IMR-90 (cell line): ENCODE measurements around the gene NPSR1. TPM values are rescaled to one million over a fixed set of nuclear protein-coding genes. Genes with fewer than 3 reads are reported as not detected.

ENCODE experiments used
- ATAC-seq: fragments of 200-7000 bp; cut with Tn5 transposase; 2 replicates; pipeline ENCODE4 v1.9.1; 2020; ENCODE audit warnings: low read depth, mild to moderate bottlenecking, moderate library complexity
- BruUV-seq: library from RNA; stranded (reverse); fragments of 400-500 nt; replicated peaks from 2 replicates; lab custom pipeline; 2021; lab: Mats Ljungman, UMichigan
- CTCF ChIA-PET: fragments of 300-600 bp; formaldehyde crosslinking; extraction: SDS; loops from one replicate; lab custom pipeline; 2021; ENCODE audit warnings: antibody characterized with exemption; lab: Yijun Ruan, JAX
- POLR2A ChIA-PET: fragments of 300-600 bp; sonication (Branson Sonifier 250); formaldehyde crosslinking; loops from one replicate; lab custom pipeline; 2022; ENCODE audit warnings: antibody characterized with exemption; ENCODE audit not compliant: unreplicated experiment; lab: Charles Lee
- DNase-seq: peaks from one replicate; pipeline ENCODE4 v3.0.0; 2013
- H2AFZ ChIP-seq: replicated peaks from 2 replicates; pipeline ENCODE3; 2013; ENCODE audit warnings: low read length, mild to moderate bottlenecking; ENCODE audit not compliant: poor library complexity
- H2AK5ac ChIP-seq: 2 replicates; pipeline ENCODE4 v1.6.1; 2013; ENCODE audit warnings: low read depth, low read length, inconsistent platforms
- H2AK9ac ChIP-seq: replicated peaks from 2 replicates; pipeline ENCODE3; 2013; ENCODE audit warnings: mild to moderate bottlenecking, low read depth, low read length, moderate library complexity; ENCODE audit not compliant: poor library complexity
- H2BK120ac ChIP-seq: 2 replicates; pipeline ENCODE4 v1.6.1; 2013; ENCODE audit warnings: low read depth, low read length, inconsistent platforms
- H2BK15ac ChIP-seq: 3 replicates; pipeline ENCODE4 v1.6.1; 2013; ENCODE audit warnings: low read depth, low read length, inconsistent platforms
- H2BK20ac ChIP-seq: 2 replicates; pipeline ENCODE4 v1.6.1; 2013; ENCODE audit warnings: low read depth, mild to moderate bottlenecking, inconsistent platforms, low read length, moderate library complexity
- H2BK5ac ChIP-seq: 2 replicates; pipeline ENCODE4 v1.6.1; 2013; ENCODE audit warnings: mild to moderate bottlenecking, low read depth, low read length, inconsistent platforms; ENCODE audit not compliant: poor library complexity, severe bottlenecking
- H3K14ac ChIP-seq: replicated peaks from 2 replicates; pipeline ENCODE4 v1.6.1; 2013; ENCODE audit warnings: low read depth, low read length, inconsistent platforms
- H3K18ac ChIP-seq: 2 replicates; pipeline ENCODE4 v1.6.1; 2013; ENCODE audit warnings: low read depth, low read length, control low read depth
- H3K23ac ChIP-seq: 2 replicates; pipeline ENCODE4 v1.6.1; 2013; ENCODE audit warnings: low read depth, low read length, inconsistent platforms
- H3K27ac ChIP-seq: 2 replicates; pipeline ENCODE4 v1.5.1; 2013; ENCODE audit warnings: mild to moderate bottlenecking, control low read depth, low read length; ENCODE audit not compliant: insufficient read depth
- H3K27me3 ChIP-seq: 2 replicates; pipeline ENCODE4 v1.6.1; 2013; ENCODE audit warnings: low read length; ENCODE audit not compliant: control insufficient read depth, insufficient read depth
- H3K36me3 ChIP-seq: 2 replicates; pipeline ENCODE4 v1.6.1; 2013; ENCODE audit warnings: low read length, mixed read lengths; ENCODE audit not compliant: control insufficient read depth, insufficient read depth
- H3K4ac ChIP-seq: 2 replicates; pipeline ENCODE4 v1.6.1; 2013; ENCODE audit warnings: low read depth, low read length, inconsistent platforms
- H3K4me1 ChIP-seq: 2 replicates; pipeline ENCODE4 v1.6.1; 2013; ENCODE audit warnings: low read length, mixed read lengths; ENCODE audit not compliant: control insufficient read depth, insufficient read depth
- H3K4me2 ChIP-seq: 2 replicates; pipeline ENCODE4 v1.6.1; 2013; ENCODE audit warnings: low read depth, mild to moderate bottlenecking, control low read depth, low read length, moderate library complexity
- H3K4me3 ChIP-seq: 2 replicates; pipeline ENCODE4 v1.5.1; 2013; ENCODE audit warnings: low read depth, mild to moderate bottlenecking, control low read depth, low read length, moderate library complexity; ENCODE audit not compliant: insufficient read depth
- H3K56ac ChIP-seq: 2 replicates; pipeline ENCODE4 v1.6.1; 2013; ENCODE audit warnings: low read length, inconsistent platforms; ENCODE audit not compliant: insufficient read depth; ENCODE audit errors: extremely low read depth
- H3K79me1 ChIP-seq, 2 experiments: 2 replicates each; pipeline ENCODE4 v1.6.1; 2013; ENCODE audit warnings: low read length in 2 of 2, inconsistent platforms in 1 of 2, low read depth in 1 of 2
- H3K9ac ChIP-seq: 2 replicates; pipeline ENCODE4 v1.6.1; 2013; ENCODE audit warnings: low read depth, low read length, control low read depth
- H3K9me1 ChIP-seq: 2 replicates; pipeline ENCODE4 v1.6.1; 2013; ENCODE audit warnings: low read length, inconsistent platforms; ENCODE audit not compliant: insufficient read depth
- H3K9me3 ChIP-seq: 2 replicates; pipeline ENCODE4 v1.6.1; 2013; ENCODE audit warnings: low read length; ENCODE audit not compliant: control insufficient read depth, insufficient read depth
- H4K20me1 ChIP-seq: 2 replicates; pipeline ENCODE4 v1.6.1; 2013; ENCODE audit warnings: low read length, inconsistent platforms; ENCODE audit not compliant: insufficient read depth
- H4K5ac ChIP-seq: 2 replicates; pipeline ENCODE4 v1.6.1; 2013; ENCODE audit warnings: mild to moderate bottlenecking, low read depth, low read length, control low read depth
- H4K8ac ChIP-seq, 2 experiments: 2 replicates each; pipeline ENCODE4 v1.6.1; 2013; ENCODE audit warnings: low read depth in 2 of 2, low read length in 2 of 2, control low read depth in 1 of 2, inconsistent platforms in 1 of 2
- H4K91ac ChIP-seq: 2 replicates; pipeline ENCODE4 v1.6.1; 2013; ENCODE audit warnings: low read depth, low read length, inconsistent platforms; ENCODE audit not compliant: insufficient read depth
- BHLHE40 ChIP-seq: fragments of 150-350 bp; IDR thresholded peaks from 2 replicates; pipeline ENCODE4 v1.6.1; 2016; ENCODE audit warnings: mild to moderate bottlenecking, low read depth, low read length
- CEBPB ChIP-seq: IDR thresholded peaks from 2 replicates; pipeline ENCODE4 v1.6.1; 2012; ENCODE audit warnings: low read depth, low read length, improper control_type of control experiment
- CHD1 ChIP-seq: IDR thresholded peaks from 2 replicates; pipeline ENCODE4 v1.6.1; 2012; ENCODE audit warnings: low read depth, low read length, improper control_type of control experiment
- CTCF ChIP-seq: conservative IDR thresholded peaks from 2 replicates; pipeline ENCODE4 v1.5.1; 2012; ENCODE audit warnings: mild to moderate bottlenecking, low read depth, low read length, improper control_type of control experiment
- ELK1 ChIP-seq: fragments of 150-350 bp; IDR thresholded peaks from 2 replicates; pipeline ENCODE4 v1.6.1; 2016; ENCODE audit warnings: low read depth, mild to moderate bottlenecking, low read length, moderate library complexity, borderline replicate concordance
- FOS ChIP-seq: fragments of 150-350 bp; IDR thresholded peaks from 2 replicates; pipeline ENCODE4 v1.6.1; 2016; ENCODE audit warnings: low read depth, low read length
- MAFK ChIP-seq: IDR thresholded peaks from 2 replicates; pipeline ENCODE4 v1.6.1; 2012; ENCODE audit warnings: low read depth, low read length, improper control_type of control experiment
- MAZ ChIP-seq: IDR thresholded peaks from 2 replicates; pipeline ENCODE4 v1.6.1; 2012; ENCODE audit warnings: low read depth, mild to moderate bottlenecking, low read length, improper control_type of control experiment, moderate library complexity, borderline replicate concordance
- MXI1 ChIP-seq: IDR thresholded peaks from 2 replicates; pipeline ENCODE4 v1.6.1; 2012; ENCODE audit warnings: low read depth, mild to moderate bottlenecking, low read length, moderate library complexity, borderline replicate concordance
- NFE2L2 ChIP-seq: fragments of 150-350 bp; IDR thresholded peaks from 2 replicates; pipeline ENCODE4 v1.6.1; 2016; ENCODE audit warnings: low read depth, mild to moderate bottlenecking, low read length
- POLR2A ChIP-seq: IDR thresholded peaks from 2 replicates; pipeline ENCODE4 v1.6.1; 2012; ENCODE audit warnings: mild to moderate bottlenecking, low read depth, low read length
- RAD21 ChIP-seq: IDR thresholded peaks from 2 replicates; pipeline ENCODE4 v1.6.1; 2012; ENCODE audit warnings: low read length, improper control_type of control experiment
- RCOR1 ChIP-seq: IDR thresholded peaks from 2 replicates; pipeline ENCODE4 v1.6.1; 2012; ENCODE audit warnings: mild to moderate bottlenecking, low read length, improper control_type of control experiment; ENCODE audit not compliant: insufficient replicate concordance
- RFX5 ChIP-seq: IDR thresholded peaks from 2 replicates; pipeline ENCODE4 v1.8.0; 2012; ENCODE audit warnings: low read depth, mild to moderate bottlenecking, low read length, moderate library complexity
- SMC3 ChIP-seq: fragments of 150-350 bp; IDR thresholded peaks from 2 replicates; pipeline ENCODE4 v1.6.1; 2016; ENCODE audit warnings: low read depth, mild to moderate bottlenecking, antibody characterized with exemption, low read length, moderate library complexity
- USF2 ChIP-seq: fragments of 150-350 bp; IDR thresholded peaks from 2 replicates; pipeline ENCODE4 v1.6.1; 2017; ENCODE audit warnings: mild to moderate bottlenecking, antibody characterized with exemption, low read length, low read depth
- WGBS, 2 experiments: methylation state at CpG; one replicate each; pipeline versions ENCODE4 v1.1.5 to v1.1.7; 2013; ENCODE audit warnings: missing lambda C conversion rate in 2 of 2; ENCODE audit not compliant: insufficient read length in 1 of 2; ENCODE audit errors: extremely low coverage in 2 of 2; 5-methylcytosine and 5-hydroxymethylcytosine counted together
- dilution Hi-C: fragments of 300-500 bp; cut with HindIII; formaldehyde crosslinking; loops from one replicate; pipeline ENCODE4 v1.14.3; 2018; ENCODE audit warnings: low sequenced_read_pairs; ENCODE audit not compliant: unreplicated experiment
- in situ Hi-C: fragments of 300-500 bp; cut with MboI; formaldehyde crosslinking; loops from 3 replicates; pipeline ENCODE4 v1.14.3; 2019; ENCODE audit warnings: low sequenced_read_pairs, inconsistent platforms, mixed read lengths
- intact Hi-C: fragments of 100-400 bp; cut with micrococcal nuclease; formaldehyde crosslinking; loops from 2 replicates; pipeline ENCODE4 v1.10.0; 2022
- polyA plus RNA-seq, 3 experiments: library from polyadenylated mRNA; depleted of rRNA; stranded (reverse); fragments of >200 nt; gene quantifications; 2 replicates each; pipeline ENCODE4 v1.2.3, GENCODE V29; 2012; ENCODE audit warnings: low replicate concordance in 1 of 3
- total RNA-seq: library from RNA; depleted of rRNA; stranded (reverse); fragments of >200 nt; gene quantifications from 2 replicates; pipeline ENCODE4 v1.2.3, GENCODE V29; 2012

Gene NPSR1
- total and polyA plus RNA-seq, 2 of the 4 experiments (the other 2 are of a cell fraction) = not detected

GRCh38 chr7:34879871-34880270, 221.9 kb downstream of the NPSR1 start:
- ChIA-PET CTCF (interaction anchor here (0.6 kb wide), 1 partner anchor 114 kb away, joined by 5 read pairs; no protein-coding TSS in a partner anchor), POLR2A (no interaction called here)
- dilution Hi-C loops (no loop called here), intact Hi-C loops (no loop called here), in situ Hi-C loops (no loop called here)
- no peak overlapping the region for H3K56ac ChIP-seq
- DNase-seq (no peak), ATAC-seq (no peak)
- no peak overlapping the region for H2AK9ac ChIP-seq
- no peak overlapping the region for H3K4me2 ChIP-seq
- no peaks in the 10 kb centered on the region for H3K4me1 ChIP-seq
- no TSS peak for BruUV-seq
- no peak overlapping the region for H2BK120ac ChIP-seq
- WGBS, 2 experiments = no CpG with 5 or more reads among the region's 2 CpGs
- H4K5ac ChIP-seq = no peak overlapping the region
- H2AK5ac ChIP-seq = no peak overlapping the region
- H3K4me3 ChIP-seq = no peak overlapping the region
- no peak overlapping the region for H2BK15ac ChIP-seq
- H4K91ac ChIP-seq = no peak overlapping the region
- H2AFZ ChIP-seq = no peak overlapping the region
- H2BK20ac ChIP-seq = no peak overlapping the region
- no peak overlapping the region for H3K23ac ChIP-seq
- peaks cover 3% of the 10 kb centered on the region; the same call in 1 of the 2 replicates for H3K9me3 ChIP-seq
- no peak overlapping the region for H3K14ac ChIP-seq
- TF ChIP-seq SMC3 (no peak), BHLHE40 (no peak), RFX5 (no peak), MAZ (no peak), CEBPB (no peak), POLR2A (no peak), FOS (no peak), USF2 (no peak), RCOR1 (no peak), MXI1 (no peak), ELK1 (no peak), MAFK (no peak), NFE2L2 (no peak), CHD1 (no peak), RAD21 (no peak), CTCF (no peak)
- H3K9ac ChIP-seq = no peak overlapping the region
- no peak overlapping the region for H2BK5ac ChIP-seq
- no peak overlapping the region for H3K18ac ChIP-seq
- H3K4ac ChIP-seq = no peak overlapping the region
- no peak overlapping the region for H3K27ac ChIP-seq
- H4K8ac ChIP-seq = no peak overlapping the region
- H3K27me3 ChIP-seq = no peaks in the 10 kb centered on the region
- H3K9me1 ChIP-seq = no peaks in the 10 kb centered on the region
- H4K20me1 ChIP-seq = no peaks in the 10 kb centered on the region
- H3K79me1 ChIP-seq = no peaks in the 10 kb centered on the region
- H3K36me3 ChIP-seq = no peaks in the 10 kb centered on the region
